ENCODE data around the gene ADAMTS5.

- TF ChIP-seq ZNF232 (CRISPR knock-in tag; IDR thresholded peaks at IDR 0.05), result no peak
- TF ChIP-seq SAFB (IDR thresholded peaks at IDR 0.05; ENCODE audit: borderline replicate concordance, low read depth, low read length), result no peak
- no peak for TF ChIP-seq ARID1B (IDR thresholded peaks at IDR 0.05)
- TF ChIP-seq POLR2A (conservative IDR thresholded peaks at IDR 0.05), result no peak
- no peak for TF ChIP-seq RAD21 (CRISPR knock-in tag; conservative IDR thresholded peaks at IDR 0.05 in 1 of 2, IDR thresholded peaks at IDR 0.05 in 1 of 2)
- no peak for TF ChIP-seq ELF1 (tag; IDR thresholded peaks at IDR 0.05)
- TF ChIP-seq EZH2 (IDR thresholded peaks at IDR 0.05; ENCODE audit: borderline replicate concordance, low read depth, low read length), result no peak
- TF ChIP-seq FUS (optimal IDR thresholded peaks at IDR 0.05; ENCODE audit: low read depth, low read length), result no peak
These were observed 1.6 kb downstream of the ADAMTS5 start for GRCh38 chr21:26965040-26965906.

All from K562 (cell line).